Erythroblast (primary cell): ENCODE data around the gene ENGASE.

Experiments
- GATA1 ChIP-seq: IDR thresholded peaks from 2 replicates; pipeline ENCODE4 v1.6.1; 2011; ENCODE audit warnings: low read depth, mild to moderate bottlenecking, control low read depth, low read length, moderate library complexity
- POLR2A ChIP-seq: IDR thresholded peaks from 2 replicates; pipeline ENCODE4 v1.6.1; 2011; ENCODE audit warnings: mild to moderate bottlenecking, low read length

DNA sequence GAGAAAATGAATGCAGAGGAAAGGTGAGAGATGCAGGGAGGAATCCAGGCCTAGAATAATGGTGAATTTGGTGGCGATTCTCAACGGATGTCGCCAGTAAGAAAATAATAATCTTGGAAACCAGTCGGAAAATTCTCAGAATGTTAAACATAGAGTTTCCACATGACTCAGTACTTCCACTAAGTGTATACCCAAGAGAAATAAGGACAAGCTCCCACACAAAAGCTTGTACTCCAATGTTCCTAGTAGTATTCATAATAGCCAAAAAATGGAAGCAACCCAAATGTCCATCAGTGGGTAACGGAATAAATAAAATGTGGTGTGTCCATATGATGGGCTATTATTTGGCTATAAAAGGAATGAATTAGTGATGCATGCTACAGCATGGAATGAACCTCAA, 19.4 kb upstream of the ENGASE start:
- TF ChIP-seq GATA1: no peak
- TF ChIP-seq POLR2A: no peak
